Erythroblast (primary cell): ENCODE measurements around the gene CCDC38.

Experiments
- DNase-seq, 2 experiments: peaks; one replicate each; lab custom pipeline; 2025; lab: John Stamatoyannopoulos, UW
- GATA1 ChIP-seq: IDR thresholded peaks from 2 replicates; pipeline ENCODE4 v1.6.1; 2011; ENCODE audit warnings: low read depth, mild to moderate bottlenecking, control low read depth, low read length, moderate library complexity
- POLR2A ChIP-seq: IDR thresholded peaks from 2 replicates; pipeline ENCODE4 v1.6.1; 2011; ENCODE audit warnings: mild to moderate bottlenecking, low read length

Gene CCDC38

DNA sequence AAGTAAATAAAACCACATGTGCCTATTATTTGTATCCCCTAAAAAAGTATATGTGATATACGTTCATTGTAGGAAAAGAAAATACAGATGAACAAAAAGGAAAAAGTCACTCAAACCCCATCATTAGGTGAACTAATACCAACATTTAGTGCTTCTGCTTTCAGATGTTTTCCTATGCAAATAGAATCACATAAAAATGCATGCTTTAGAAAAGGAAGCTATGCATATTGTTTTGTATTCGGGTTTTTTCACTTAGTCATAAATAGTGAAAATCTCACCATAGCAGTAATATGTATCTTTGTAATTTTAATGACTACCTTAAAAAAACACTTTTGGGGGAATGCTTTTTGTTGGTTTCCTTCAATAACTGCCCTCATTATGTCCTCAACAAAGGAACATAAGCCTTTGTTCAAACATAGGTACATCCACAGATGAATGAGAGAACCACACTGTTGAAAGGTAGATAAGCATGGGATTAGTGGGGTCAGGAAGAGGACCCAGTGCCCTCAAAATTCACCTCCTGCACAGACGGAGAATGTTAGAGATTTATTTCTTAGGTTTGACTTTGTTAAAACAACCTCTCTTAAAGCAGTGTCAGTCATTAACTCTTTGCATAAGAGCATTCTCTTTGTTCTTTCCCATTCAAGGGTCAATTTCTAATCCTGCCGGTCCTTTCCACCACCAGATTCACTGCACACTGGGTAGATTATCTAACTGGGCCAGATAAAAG lies 7.2 kb upstream of the CCDC38 start:
- no peak for TF ChIP-seq GATA1
- no peak for TF ChIP-seq POLR2A
- no peak for DNase-seq

DNA sequence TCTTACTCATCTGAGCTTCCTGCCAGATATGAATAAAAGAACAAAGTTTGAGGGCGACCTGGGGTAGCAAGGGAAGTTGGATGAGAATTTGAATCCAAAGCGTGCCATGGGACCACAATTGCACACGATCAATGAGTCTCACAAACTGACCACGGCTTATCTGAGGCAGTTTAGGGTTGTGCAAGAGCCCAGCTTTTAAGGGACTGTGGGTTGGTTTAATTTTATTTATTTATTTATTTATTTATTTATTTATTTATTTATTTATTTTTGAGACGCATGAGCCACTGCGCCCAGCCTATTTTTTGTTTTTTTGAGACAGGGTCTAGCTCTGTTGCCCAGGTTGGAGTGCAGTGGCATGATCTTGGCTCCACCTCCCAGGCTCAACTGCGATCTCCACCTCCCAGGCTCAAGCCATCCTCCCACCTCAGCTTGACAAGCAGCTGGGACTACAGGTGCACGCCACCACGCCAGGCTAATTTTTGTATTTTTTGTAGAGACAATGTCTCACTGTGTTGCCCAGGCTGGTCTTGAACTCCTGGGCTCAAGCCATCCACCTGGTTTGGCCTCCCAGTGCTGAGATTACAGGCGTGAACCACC lies 1.8 kb upstream of the CCDC38 start:
- TF ChIP-seq GATA1 (no peak), POLR2A (no peak)
- no peak for DNase-seq

- peak; percentile 40 to 53 for DNase-seq
Measured at GRCh38 chr12:95943330-95943842, 972 bp upstream of the CCDC38 start, which contains the start of gene AMDHD1. Gene AMDHD1 (plus strand): TSS chr12:95943331. CDS start chr12:95943399, 68 bp downstream.

DNA sequence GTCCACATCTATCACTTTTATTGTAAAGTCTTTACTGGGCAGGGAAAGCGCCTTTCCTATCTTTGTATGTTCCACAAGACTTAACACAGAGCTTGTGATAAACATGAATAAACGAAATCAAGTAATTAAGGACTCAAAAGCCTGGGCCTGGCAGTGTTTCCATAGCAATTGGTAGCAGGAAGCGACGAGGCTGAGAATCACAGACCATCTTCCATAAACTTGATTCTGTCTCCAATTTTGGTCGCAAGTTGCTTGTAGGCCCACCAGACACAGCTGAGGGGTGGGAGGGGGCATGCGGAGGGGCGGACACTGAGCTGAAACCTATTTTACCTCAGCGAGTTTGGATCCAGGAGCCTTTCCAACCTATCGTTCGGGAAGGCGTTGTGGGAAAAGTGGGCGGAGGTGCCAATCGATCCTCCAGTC lies 302 bp downstream of the CCDC38 start:
- no peak for TF ChIP-seq GATA1
- TF ChIP-seq POLR2A: no peak
- no peak for DNase-seq

More at GRCh38 chr12:95943330-95943842, 972 bp upstream of the CCDC38 start, which contains the start of gene AMDHD1:
- peak; percentile 6 for TF ChIP-seq POLR2A
- TF ChIP-seq GATA1: no peak

DNA sequence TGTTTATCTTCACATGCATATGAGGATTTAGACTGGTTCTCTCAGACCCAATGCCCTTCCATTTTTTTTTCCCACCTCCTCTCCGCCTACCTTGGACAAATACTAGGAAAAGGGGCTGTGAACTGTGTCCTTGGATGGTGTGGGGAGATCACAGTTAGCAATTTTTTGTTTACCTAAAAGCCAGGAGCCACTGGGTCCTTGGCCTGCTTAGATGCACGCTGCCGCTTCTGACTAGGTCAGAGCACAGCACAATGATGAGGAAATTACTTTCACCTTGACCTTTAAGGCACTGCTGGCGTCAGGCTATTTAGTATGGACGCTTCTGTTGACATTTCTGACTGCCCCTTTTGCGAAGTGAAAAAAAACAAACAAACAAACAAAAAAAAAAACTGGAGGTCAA lies 1.9 kb downstream of the CCDC38 start:
- no peak for DNase-seq
- TF ChIP-seq GATA1 (no peak), POLR2A (no peak)

DNA sequence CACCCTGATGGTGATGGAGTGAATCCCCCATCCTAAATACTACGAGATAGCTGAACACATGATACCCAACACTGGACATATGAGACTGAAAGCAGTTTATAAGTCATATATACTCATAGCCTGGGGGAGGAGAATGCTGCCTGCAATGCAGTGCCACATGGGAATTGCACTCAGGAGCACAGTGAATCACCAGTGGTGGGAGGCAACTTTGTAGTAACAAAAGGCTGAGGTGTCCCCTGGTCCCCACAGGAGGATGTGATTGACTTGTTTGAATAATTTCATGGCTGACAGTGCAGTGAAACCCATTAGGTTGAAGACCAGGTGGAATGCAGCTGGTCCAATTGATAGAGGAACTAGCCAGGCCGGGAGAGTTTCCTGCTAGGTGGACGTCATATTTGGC lies 20.2 kb downstream of the CCDC38 start:
- TF ChIP-seq POLR2A: no peak
- TF ChIP-seq GATA1: no peak
- no peak for DNase-seq

DNA sequence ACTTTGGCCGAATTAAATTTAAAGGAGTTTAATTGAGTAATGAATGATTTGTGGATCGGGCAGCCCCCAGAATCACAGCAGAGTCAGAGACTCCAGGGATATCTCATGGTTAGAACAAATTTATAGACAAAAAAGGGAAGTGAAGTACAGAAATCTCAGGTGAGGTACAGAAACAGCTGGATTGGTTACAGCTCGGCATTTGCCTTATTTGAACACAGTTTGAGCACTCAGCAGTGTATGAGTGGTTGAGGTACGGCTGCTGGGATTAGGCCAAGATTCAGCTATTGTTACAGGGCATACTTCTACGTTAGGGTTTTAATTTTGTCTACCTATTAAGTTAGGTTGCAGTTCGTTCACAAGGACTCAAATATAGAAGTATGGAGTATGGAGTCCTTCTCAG lies 23.3 kb downstream of the CCDC38 start:
- TF ChIP-seq GATA1 (no peak), POLR2A (no peak)
- DNase-seq: no peak

- peak; percentile 36 to 57 for DNase-seq
- no peak for TF ChIP-seq POLR2A
- TF ChIP-seq GATA1: no peak
Measured at GRCh38 chr12:95918194-95918993, 24.0 kb downstream of the CCDC38 start.

DNA sequence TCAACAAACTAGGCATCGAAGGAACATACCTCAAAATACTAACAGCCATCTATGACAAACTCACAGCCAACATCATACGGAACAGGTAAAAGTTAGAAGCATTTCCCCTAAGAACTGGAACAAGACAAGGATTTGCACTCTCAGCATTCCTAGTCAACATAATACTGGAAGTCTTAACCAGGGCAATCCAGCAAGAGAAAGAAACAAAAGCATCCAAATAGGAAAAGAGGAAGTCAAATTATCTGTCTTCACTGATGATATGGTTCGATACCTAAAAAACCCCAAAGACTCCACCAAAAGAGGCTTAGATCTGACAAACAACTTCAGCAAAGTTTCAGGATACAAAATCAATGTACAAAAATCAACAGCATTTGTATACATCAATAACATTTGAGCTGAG lies 32.5 kb downstream of the CCDC38 start:
- no peak for DNase-seq
- TF ChIP-seq GATA1: no peak
- TF ChIP-seq POLR2A: no peak

DNA sequence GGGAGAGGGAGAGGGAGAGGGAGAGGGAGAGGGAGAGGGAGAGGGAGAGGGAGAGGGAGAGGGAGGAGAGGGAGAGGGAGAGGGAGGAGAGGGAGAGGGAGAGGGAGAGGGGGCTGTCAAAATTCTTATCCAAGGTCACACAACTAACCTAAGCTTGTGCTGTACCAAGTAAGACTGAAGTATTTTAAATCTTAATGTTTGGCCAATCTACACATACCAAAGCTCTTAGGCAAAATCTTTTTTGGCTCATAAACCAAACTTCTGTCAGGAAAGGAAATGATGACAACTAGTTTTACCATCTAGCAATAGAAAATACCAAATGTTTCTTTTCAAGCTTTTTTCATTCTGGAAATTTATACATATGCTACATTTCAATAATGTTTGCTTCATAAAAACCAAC lies 33.8 kb downstream of the CCDC38 start:
- no peak for DNase-seq
- TF ChIP-seq POLR2A: no peak
- no peak for TF ChIP-seq GATA1

DNA sequence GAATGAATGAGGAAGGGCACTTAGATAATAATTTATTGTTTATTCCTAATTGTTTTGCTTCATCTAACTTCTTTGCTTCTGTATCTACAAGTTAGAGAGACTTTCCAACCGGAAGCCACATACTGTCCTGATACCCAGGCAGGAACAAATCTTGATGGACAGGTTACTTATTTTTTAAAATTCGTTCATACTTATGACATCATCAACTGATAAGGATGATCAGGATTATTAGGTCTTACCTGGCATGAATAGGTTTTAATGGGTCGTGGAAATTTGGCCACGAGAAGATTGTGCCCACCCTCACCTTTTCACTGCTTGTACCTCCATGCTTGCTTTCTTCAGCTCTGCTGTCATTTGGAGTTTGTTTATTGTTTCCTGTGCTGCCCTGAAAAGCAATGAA lies 44.3 kb downstream of the CCDC38 start:
- TF ChIP-seq POLR2A (no peak), GATA1 (no peak)
- DNase-seq: no peak

DNA sequence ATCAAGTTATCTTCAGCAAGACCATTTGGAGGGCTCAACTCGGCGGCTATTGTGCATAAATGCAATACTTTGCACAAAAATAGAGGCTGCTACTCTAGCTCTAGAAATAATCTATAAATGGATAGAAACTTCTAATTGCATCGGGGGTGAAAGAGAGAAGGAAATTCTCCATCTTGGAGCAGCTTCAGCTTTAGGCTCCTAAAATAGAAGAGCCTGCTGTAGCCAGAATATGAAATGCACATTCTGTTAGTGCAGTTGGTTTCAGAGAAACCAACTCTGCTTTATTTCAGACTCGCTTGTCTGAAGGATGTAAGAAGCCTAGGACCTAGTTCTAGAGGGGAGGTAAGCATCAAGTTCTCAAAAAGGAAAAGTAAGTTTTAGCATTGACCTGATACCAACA lies 45.6 kb downstream of the CCDC38 start:
- DNase-seq: no peak
- TF ChIP-seq GATA1: no peak
- TF ChIP-seq POLR2A: no peak

DNA sequence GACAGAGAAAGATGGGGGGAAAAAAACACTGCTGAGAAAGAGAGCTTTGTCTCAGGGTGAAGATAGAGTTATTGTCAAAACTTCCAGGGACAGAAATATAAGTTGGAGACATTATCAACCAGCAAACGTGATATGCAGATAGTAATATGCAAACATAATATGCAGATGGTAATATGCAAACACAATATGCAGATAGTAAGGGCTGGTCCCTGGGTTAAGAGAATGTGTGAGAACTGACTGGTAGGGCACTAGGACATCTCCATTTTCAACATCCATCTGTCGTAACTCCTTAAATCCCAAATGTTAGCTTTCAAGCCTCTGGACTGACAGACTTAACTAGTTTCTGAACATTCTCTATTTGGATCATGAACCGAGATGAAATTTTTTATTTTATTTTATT lies 51.5 kb downstream of the CCDC38 start:
- TF ChIP-seq POLR2A: no peak
- TF ChIP-seq GATA1: no peak

More for the DNA sequence above, 51.5 kb downstream of the CCDC38 start:
- DNase-seq: no peak
